Measurements from ENCODE around the gene ENG. TPM values are rescaled to one million over a fixed set of nuclear protein-coding genes. Genes with fewer than 3 reads are reported as not detected.
"Not testable (repeated sequence)": the region's sequence is repeated elsewhere in the genome, so short reads cannot be mapped to it uniquely, and the experiment has no call there.

The ENG gene
- total RNA-seq, 1 donor from 2014 or later: 14.3 TPM

- ATAC-seq: no peak
These were observed 64.2 kb downstream of the ENG start for GRCh38 chr9:127790094-127790855.

GRCh38 chr9:127789179-127789578, 65.3 kb downstream of the ENG start:
- no peak for ATAC-seq

- no peak for ATAC-seq
These were observed 66.0 kb downstream of the ENG start for GRCh38 chr9:127788337-127789011.

- no peak for ATAC-seq
These were observed 67.7 kb downstream of the ENG start for GRCh38 chr9:127786773-127787104.

- ATAC-seq: peak; percentile 76
These were observed 68.3 kb downstream of the ENG start, which contains the start of gene CDK9 for GRCh38 chr9:127785933-127786772. CDK9 (plus strand) TSS chr9:127786034; CDS start chr9:127786149, 115 bp downstream.

GRCh38 chr9:127785023-127785932, 69.2 kb downstream of the ENG start:
- ATAC-seq: peak; percentile 67

- no peak for ATAC-seq
These were observed 71.1 kb downstream of the ENG start for GRCh38 chr9:127783111-127784008.

GRCh38 chr9:127781806-127782205, 72.7 kb downstream of the ENG start:
- no peak for ATAC-seq

GRCh38 chr9:127780909-127781308, 73.5 kb downstream of the ENG start:
- not testable (repeated sequence) for ATAC-seq

GRCh38 chr9:127780126-127780885, 74.2 kb downstream of the ENG start:
- ATAC-seq: no peak

- peak; percentile 31 for ATAC-seq
These were observed 75.1 kb downstream of the ENG start for GRCh38 chr9:127779136-127779981.

GRCh38 chr9:127778280-127779135, 76.0 kb downstream of the ENG start, which contains the start of gene SH2D3C:
SH2D3C (minus strand) TSS chr9:127778666; CDS start chr9:127778627, 39 bp downstream.
- ATAC-seq: peak; percentile 17

GRCh38 chr9:127777368-127777980, 77.0 kb downstream of the ENG start:
- ATAC-seq: no peak

GRCh38 chr9:127776924-127777289, 77.6 kb downstream of the ENG start:
- no peak for ATAC-seq

- ATAC-seq: peak; percentile 1
These were observed 78.1 kb downstream of the ENG start for GRCh38 chr9:127776195-127776923.

- ATAC-seq: no peak
These were observed 80.5 kb downstream of the ENG start for GRCh38 chr9:127773981-127774380.

- ATAC-seq: no peak
These were observed 81.2 kb downstream of the ENG start for GRCh38 chr9:127773272-127773671.
